Esophagus muscularis mucosa (tissue), 4 donors: ENCODE results near the gene SLC43A1.

Source experiments
- CTCF ChIP-seq, 3 experiments: fragments of 200-600 bp in 2 of 3; fragments of 450-650 bp in 1 of 3; sonication (generic) in 2 of 3; IDR thresholded peaks; one replicate each; pipeline ENCODE4 v1.5.1; 2017 to 2019; ENCODE audit warnings: antibody characterized with exemption in 3 of 3, mild to moderate bottlenecking in 2 of 3, moderate library complexity in 1 of 3
- EP300 ChIP-seq: sonication (generic); formaldehyde crosslinking; IDR thresholded peaks from one replicate; pipeline ENCODE4 v1.6.1; 2017; ENCODE audit warnings: antibody characterized with exemption
- POLR2A ChIP-seq: fragments of 450-650 bp; IDR thresholded peaks from one replicate; pipeline ENCODE4 v1.6.1; 2017; ENCODE audit warnings: antibody characterized with exemption, moderate library complexity, mild to moderate bottlenecking, low read depth

GRCh38 chr11:57477507-57478189, 37.9 kb downstream of the SLC43A1 start:
- no peak for TF ChIP-seq POLR2A
- no peak for TF ChIP-seq EP300
- TF ChIP-seq CTCF (IDR thresholded peaks at IDR 0.05), result no peak
